ENCODE measurements around the gene NOP14. TPM values are rescaled to one million over a fixed set of nuclear protein-coding genes. Genes with fewer than 3 reads are reported as not detected.
A peak's percentile ranks its signal among the peaks of the same experiment; 100 is the strongest.
"Not testable (repeated sequence)": the region's sequence is repeated elsewhere in the genome, so short reads cannot be mapped to it uniquely, and the experiment has no call there.

NOP14 gene
- total RNA-seq, 1 donor from 2014 or later = 20.0 TPM

GRCh38 chr4:2944586-2945526 lies 18.4 kb downstream of the NOP14 start:
- intact Hi-C loops (cut with DNase I) = no loop called here
- no peak for ATAC-seq
- peak; percentile 42 for DNase-seq (ENCODE audit: low spot score)

GRCh38 chr4:2944091-2944482 lies 19.1 kb downstream of the NOP14 start:
- intact Hi-C loops (cut with DNase I) = no loop called here
- ATAC-seq (no peak), DNase-seq (ENCODE audit: low spot score) (peak; percentile 41)

GRCh38 chr4:2943364-2944090 lies 19.7 kb downstream of the NOP14 start:
- ATAC-seq (no peak), DNase-seq (ENCODE audit: low spot score) (peak; percentile 41)
- intact Hi-C loops (cut with DNase I) = no loop called here

DNA sequence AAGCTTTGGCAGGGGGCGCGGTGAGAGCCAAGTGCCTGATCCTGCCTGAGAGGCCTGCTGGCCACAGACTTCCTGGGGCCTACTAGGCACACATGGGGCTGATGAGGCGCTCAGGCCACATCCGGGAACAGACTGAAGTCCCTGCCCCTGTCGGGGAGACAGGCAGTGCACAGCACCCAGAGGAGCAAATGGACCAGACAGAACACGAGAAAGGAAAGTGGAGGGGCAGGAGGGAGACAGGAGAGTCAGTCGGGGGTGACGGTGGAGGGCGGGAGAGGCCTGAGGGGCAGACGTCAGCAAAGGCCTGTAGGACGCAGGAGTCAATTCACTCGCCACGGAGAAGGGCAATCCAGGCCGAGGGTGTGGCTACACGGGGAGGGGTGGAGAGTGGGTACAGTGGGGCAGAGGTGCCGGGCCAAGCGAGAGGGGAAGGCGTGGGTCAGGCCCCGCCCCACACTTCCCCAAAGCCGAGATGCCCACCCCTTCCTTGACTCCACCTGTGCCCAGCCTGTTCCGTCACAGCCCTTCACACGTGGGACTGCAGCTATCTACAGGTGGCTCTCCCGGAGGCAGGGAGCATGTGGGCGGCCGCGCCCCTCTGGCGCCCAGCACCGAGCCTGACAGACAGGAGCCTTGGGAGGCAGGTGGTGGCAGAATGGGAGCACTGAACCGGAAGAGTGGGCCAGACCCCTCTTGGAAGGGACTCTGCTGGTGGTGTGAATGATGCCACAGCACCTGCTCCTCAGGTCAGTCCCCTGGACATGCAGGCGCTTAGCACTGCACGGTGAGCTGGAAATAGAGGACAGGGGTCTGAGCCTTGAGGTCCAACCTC lies 20.5 kb downstream of the NOP14 start:
- intact Hi-C loops (cut with DNase I) = no loop called here
- ATAC-seq (peak; percentile 44), DNase-seq (ENCODE audit: low spot score) (peak; percentile 59)

- peak; percentile 55 for DNase-seq (ENCODE audit: low spot score)
- ATAC-seq = no peak
- intact Hi-C loops (cut with DNase I) = no loop called here
Observed at GRCh38 chr4:2942037-2942531, 21.1 kb downstream of the NOP14 start.

DNA sequence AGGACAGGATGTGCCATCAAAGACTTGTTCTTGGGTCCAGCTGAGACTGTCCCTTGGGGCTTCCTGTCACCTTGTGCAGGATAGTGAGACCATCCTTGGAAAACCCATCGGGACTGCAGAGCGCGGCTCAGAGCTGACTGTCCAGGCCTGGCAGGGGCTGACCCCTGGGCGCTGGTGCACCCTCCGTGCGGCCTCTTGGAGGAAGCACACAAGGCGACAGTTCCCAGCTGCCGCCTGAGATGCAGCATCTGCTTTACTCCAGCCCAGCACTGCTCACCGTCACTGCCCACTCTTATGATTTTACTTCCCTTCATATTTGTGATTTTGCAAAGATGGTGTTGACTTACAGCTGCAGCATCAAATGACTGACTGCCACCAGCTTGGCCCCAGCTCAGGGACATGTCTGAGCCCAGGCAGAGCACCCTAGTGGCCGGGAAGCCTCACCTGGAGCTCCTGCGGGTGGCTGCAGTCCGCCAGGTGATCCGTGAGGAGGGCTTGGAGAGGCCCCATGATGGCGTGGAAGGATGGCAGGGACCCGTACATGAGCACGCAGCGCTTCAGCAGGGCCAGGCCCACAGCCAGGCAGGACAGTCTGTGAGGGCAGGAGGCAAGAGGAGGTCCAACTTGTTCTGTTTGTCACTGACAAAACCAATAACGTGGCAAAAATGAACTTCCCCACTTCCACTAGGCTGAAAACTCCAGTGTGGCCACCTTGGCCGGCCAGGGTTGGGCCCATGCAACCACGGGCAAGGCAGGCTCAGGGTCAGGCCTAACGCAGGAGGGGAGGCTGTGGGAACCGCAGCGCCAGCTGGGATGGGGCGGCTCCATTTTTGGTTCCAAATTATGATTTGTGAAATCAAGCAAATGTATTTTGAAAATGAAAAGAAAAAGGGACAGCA lies 21.8 kb downstream of the NOP14 start:
- intact Hi-C loops (cut with DNase I) = no loop called here
- DNase-seq (ENCODE audit: low spot score) (peak; percentile 54), ATAC-seq (no peak)

DNA sequence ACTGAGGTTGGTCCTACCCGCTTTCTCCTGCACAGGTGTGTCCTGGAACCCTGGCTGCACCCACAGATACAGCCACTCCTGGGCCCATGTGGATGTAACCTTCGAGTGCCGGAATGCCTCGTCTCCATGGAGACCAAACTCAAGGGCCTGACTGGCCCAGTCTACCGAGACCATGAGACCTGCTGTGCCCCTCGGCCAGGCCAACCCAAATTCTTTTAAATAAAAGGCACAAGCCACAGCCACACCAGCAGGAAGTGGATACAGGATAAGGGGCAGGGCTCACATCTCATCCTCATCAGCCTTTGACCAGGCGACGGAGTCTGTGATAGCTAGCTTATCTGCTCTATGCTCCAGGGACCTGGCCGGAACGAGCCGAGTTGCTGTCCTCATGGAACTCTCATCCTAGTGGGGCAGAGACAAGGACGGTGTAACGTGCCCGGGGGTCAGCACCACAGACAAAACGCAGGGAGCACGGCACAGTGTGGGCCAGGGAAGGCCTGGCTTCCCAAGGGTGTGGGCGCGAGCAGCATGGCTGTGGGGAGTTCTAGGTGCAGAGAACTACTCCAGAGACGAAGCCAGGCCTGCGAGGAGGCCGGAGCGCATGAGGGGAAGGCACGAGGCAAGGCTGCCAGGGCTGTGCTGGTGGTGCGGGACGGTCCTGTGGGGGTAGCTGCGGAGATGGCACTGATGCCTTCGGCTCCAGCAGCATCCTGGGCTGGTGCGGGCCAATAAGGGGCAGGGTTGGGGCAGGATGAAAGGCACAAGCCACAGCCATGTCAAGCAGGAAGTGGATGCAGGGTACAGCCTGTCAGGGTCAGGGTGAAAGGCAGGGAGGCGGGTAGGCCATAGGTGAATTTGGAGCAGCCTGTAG lies 22.7 kb downstream of the NOP14 start:
- intact Hi-C loops (cut with DNase I) = no loop called here
- ATAC-seq (no peak), DNase-seq (ENCODE audit: low spot score) (peak; percentile 52)

GRCh38 chr4:2939383-2940243 lies 23.6 kb downstream of the NOP14 start:
- intact Hi-C loops (cut with DNase I) = loop anchor here (10.0 kb wide), 1 partner anchor 185 kb away; the partner anchor contains the start of gene TNIP2
- ATAC-seq = no peak
- peak; percentile 57 for DNase-seq (ENCODE audit: low spot score)

DNA sequence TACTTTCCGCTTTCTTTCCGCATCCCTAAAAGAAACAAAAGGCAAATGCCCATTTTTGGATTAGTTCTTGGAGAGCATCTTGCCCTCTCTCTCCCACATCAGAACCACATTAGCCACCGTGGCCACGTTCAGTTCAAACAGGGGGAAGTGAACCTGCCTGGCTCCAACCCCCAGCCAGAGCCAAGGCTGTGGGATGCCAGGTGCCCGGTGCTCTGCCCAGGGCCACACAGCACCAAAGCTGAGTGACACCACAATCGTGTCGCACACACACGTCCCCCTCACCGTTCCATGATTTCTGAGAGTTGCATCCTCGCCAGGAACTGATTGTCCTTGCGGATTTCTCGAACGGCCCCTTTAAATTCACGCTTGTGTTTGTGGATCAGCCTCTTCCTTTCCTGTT lies 24.3 kb downstream of the NOP14 start:
- intact Hi-C loops (cut with DNase I) = loop anchor here (10.0 kb wide), 1 partner anchor 184 kb away; the partner anchor contains the start of gene TNIP2
- peak; percentile 47 for DNase-seq (ENCODE audit: low spot score)

GRCh38 chr4:2938411-2938810 lies 24.8 kb downstream of the NOP14 start:
- not testable (repeated sequence) for ATAC-seq; DNase-seq (ENCODE audit: low spot score)
- intact Hi-C loops (cut with DNase I) = loop anchor here (10.0 kb wide), 1 partner anchor 184 kb away; the partner anchor contains the start of gene TNIP2

More for the DNA sequence above, 24.3 kb downstream of the NOP14 start:
- ATAC-seq = no peak

DNA sequence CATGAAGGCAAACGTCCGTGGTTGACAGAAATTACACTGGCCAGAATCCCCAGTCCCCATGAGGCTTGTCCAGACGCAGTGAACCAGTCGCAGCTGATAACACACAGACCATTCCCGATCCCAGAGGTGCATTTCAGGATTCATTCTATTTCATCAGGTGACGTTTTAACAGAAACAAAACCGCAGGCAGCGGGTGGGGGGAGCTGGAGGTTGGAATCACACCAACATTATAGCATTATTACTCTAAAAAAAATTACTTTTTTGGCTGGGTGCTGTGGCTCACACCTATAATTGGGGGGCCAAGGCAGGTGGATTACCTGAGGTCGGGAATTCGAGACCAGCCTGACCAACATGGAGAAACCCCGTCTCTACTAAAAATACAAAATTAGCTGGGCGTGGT lies 25.2 kb downstream of the NOP14 start:
- DNase-seq (ENCODE audit: low spot score) = no peak
- intact Hi-C loops (cut with DNase I) = loop anchor here (10.0 kb wide), 1 partner anchor 183 kb away; the partner anchor contains the start of gene TNIP2
- no peak for ATAC-seq

- intact Hi-C loops (cut with DNase I) = loop anchor here (10.0 kb wide), 1 partner anchor 183 kb away; the partner anchor contains the start of gene TNIP2
- ATAC-seq (no peak), DNase-seq (ENCODE audit: low spot score) (peak; percentile 51)
Observed at GRCh38 chr4:2937146-2937857, 25.9 kb downstream of the NOP14 start.

DNA sequence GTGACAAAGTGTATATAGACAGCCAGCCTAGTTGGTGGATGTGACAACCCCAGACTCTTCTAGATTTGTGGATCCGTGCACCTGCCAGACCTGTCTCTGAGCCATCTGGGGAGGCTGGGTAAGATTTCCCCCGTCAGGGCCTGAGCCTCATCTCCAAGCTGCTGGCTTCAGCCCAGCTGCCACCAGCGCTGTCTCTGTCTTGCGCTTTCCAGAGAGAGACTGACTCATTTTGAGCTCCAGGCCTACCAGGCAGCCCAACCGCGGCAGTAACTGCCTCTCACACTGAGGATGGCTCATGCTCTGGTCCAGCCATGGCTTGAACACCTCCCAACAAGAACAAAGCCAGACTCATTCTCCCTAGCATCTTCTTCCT lies 26.4 kb downstream of the NOP14 start:
- DNase-seq (ENCODE audit: low spot score) = no peak
- intact Hi-C loops (cut with DNase I) = loop anchor here (10.0 kb wide), 1 partner anchor 182 kb away; the partner anchor contains the start of gene TNIP2
- ATAC-seq = no peak

GRCh38 chr4:2935762-2936743 lies 27.2 kb downstream of the NOP14 start:
- DNase-seq (ENCODE audit: low spot score) (peak; percentile 49), ATAC-seq (no peak)
- intact Hi-C loops (cut with DNase I) = loop anchor here (10.0 kb wide), 1 partner anchor 181 kb away; the partner anchor contains the start of gene TNIP2
